HuH-7 (cell line): ENCODE measurements around the gene MYOM1.
A peak's percentile ranks its signal among the peaks of the same experiment; 100 is the strongest.

Source experiments
- DNase-seq: peaks from one replicate; pipeline ENCODE4 v3.0.0; 2011; ENCODE audit warnings: low spot score

MYOM1 gene

GRCh38 chr18:3219631-3220335 is at the start of gene MYOM1:
Gene MYOM1 (minus strand): TSS chr18:3219968. CDS start chr18:3215223, 4,745 bp downstream.
- no peak for DNase-seq

- no peak for DNase-seq
Measured at GRCh38 chr18:3269241-3269913, 49.6 kb upstream of the MYOM1 start.

- DNase-seq, result no peak
Measured at GRCh38 chr18:3268306-3268705, 48.5 kb upstream of the MYOM1 start.

- DNase-seq, result no peak
Measured at GRCh38 chr18:3266062-3266608, 46.4 kb upstream of the MYOM1 start.

GRCh38 chr18:3265564-3266033 is 45.8 kb upstream of the MYOM1 start:
- peak; percentile 41 for DNase-seq

- no peak for DNase-seq
Measured at GRCh38 chr18:3264362-3264761, 44.6 kb upstream of the MYOM1 start.

- no peak for DNase-seq
Measured at GRCh38 chr18:3263132-3263700, 43.4 kb upstream of the MYOM1 start.

- DNase-seq, result no peak
Measured at GRCh38 chr18:3262234-3263131, 42.7 kb upstream of the MYOM1 start.

GRCh38 chr18:3261373-3262233 is 41.8 kb upstream of the MYOM1 start, which contains the start of gene MYL12B:
Gene MYL12B (plus strand): TSS chr18:3262133. CDS start chr18:3272899, 10,766 bp downstream.
- DNase-seq, result peak; percentile 78

GRCh38 chr18:3260995-3261372 is 41.2 kb upstream of the MYOM1 start:
- no peak for DNase-seq

GRCh38 chr18:3257627-3258120 is 37.9 kb upstream of the MYOM1 start:
- DNase-seq, result no peak

GRCh38 chr18:3256693-3257626 is 37.2 kb upstream of the MYOM1 start:
- no peak for DNase-seq

GRCh38 chr18:3255611-3256165 is 35.9 kb upstream of the MYOM1 start:
- DNase-seq, result no peak

- DNase-seq, result no peak
Measured at GRCh38 chr18:3254725-3255124, 35.0 kb upstream of the MYOM1 start.

GRCh38 chr18:3252843-3253242 is 33.1 kb upstream of the MYOM1 start:
- DNase-seq, result no peak

GRCh38 chr18:3251963-3252277 is 32.2 kb upstream of the MYOM1 start:
- DNase-seq, result no peak

- no peak for DNase-seq
Measured at GRCh38 chr18:3251249-3251962, 31.6 kb upstream of the MYOM1 start.

GRCh38 chr18:3250237-3251107 is 30.7 kb upstream of the MYOM1 start:
- DNase-seq, result no peak
